Neural cell (in vitro differentiated cells): Measurements from ENCODE around the gene SRRM2. TPM values are rescaled to one million over a fixed set of nuclear protein-coding genes. Genes with fewer than 3 reads are reported as not detected.

Experiments
- H2AFZ ChIP-seq: fragments of 200-600, 300-800 bp; sonication (generic), shearing (Covaris generic); 2 replicates; pipeline ENCODE4 v1.6.0; 2014; ENCODE audit warnings: low read depth, mild to moderate bottlenecking, antibody characterized with exemption, low read length, moderate library complexity
- H3F3A ChIP-seq: fragments of 200-600 bp; shearing (Covaris generic); 2 replicates; pipeline ENCODE4 v1.6.1; 2016; ENCODE audit warnings: mild to moderate bottlenecking, moderate library complexity, mixed read lengths, antibody characterized with exemption, low read length; ENCODE audit not compliant: insufficient read depth, poor library complexity, severe bottlenecking
- H3K27ac ChIP-seq: fragments of 200-600, 300-800 bp; sonication (generic), shearing (Covaris generic); 2 replicates; pipeline ENCODE4 v1.5.1; 2014; ENCODE audit warnings: mild to moderate bottlenecking, low read length, moderate library complexity
- H3K27me3 ChIP-seq: fragments of 300-800, 200-600 bp; sonication (generic), shearing (Covaris generic); 2 replicates; pipeline ENCODE4 v1.6.0; 2014; ENCODE audit warnings: mild to moderate bottlenecking, low read depth, low read length, moderate library complexity; ENCODE audit not compliant: insufficient read depth
- H3K36me3 ChIP-seq: fragments of 300-800, 200-600 bp; sonication (generic), shearing (Covaris generic); 2 replicates; pipeline ENCODE4 v1.5.1; 2014; ENCODE audit warnings: mild to moderate bottlenecking, antibody characterized with exemption, low read length, moderate library complexity; ENCODE audit not compliant: insufficient read depth
- H3K4me2 ChIP-seq: fragments of 300-800, 200-600 bp; sonication (generic), shearing (Covaris generic); 2 replicates; pipeline ENCODE4 v1.6.0; 2014; ENCODE audit warnings: mild to moderate bottlenecking, low read length
- H3K4me3 ChIP-seq: fragments of 300-800, 200-600 bp; sonication (generic), shearing (Covaris generic); 2 replicates; pipeline ENCODE4 v1.5.1; 2014; ENCODE audit warnings: mild to moderate bottlenecking, low read length, moderate library complexity
- H3K79me2 ChIP-seq: fragments of 200-600 bp; shearing (Covaris generic); replicated peaks from 2 replicates; pipeline ENCODE4 v1.6.0; 2014; ENCODE audit warnings: mild to moderate bottlenecking, low read length, moderate library complexity; ENCODE audit not compliant: insufficient read depth
- H3K9ac ChIP-seq: fragments of 300-800, 200-600 bp; sonication (generic), shearing (Covaris generic); 2 replicates; pipeline ENCODE4 v1.6.1; 2016; ENCODE audit warnings: mild to moderate bottlenecking, low read length, mixed read lengths
- H3K9me2 ChIP-seq: fragments of 200-600 bp; shearing (Covaris generic); 2 replicates; pipeline ENCODE4 v1.6.1; 2016; ENCODE audit warnings: mild to moderate bottlenecking, low read length, mixed read lengths; ENCODE audit not compliant: insufficient read depth
- H3K9me3 ChIP-seq: fragments of 200-600, 300-800 bp; sonication (generic), shearing (Covaris generic); 2 replicates; pipeline ENCODE4 v1.6.1; 2016; ENCODE audit warnings: mild to moderate bottlenecking, mixed run types, low read length, moderate library complexity, mixed read lengths
- H4K20me1 ChIP-seq: fragments of 200-600 bp; shearing (Covaris generic); 2 replicates; pipeline ENCODE4 v1.6.1; 2016; ENCODE audit warnings: mild to moderate bottlenecking, mixed run types; ENCODE audit not compliant: insufficient read depth
- EP300 ChIP-seq: fragments of 450-650 bp; conservative IDR thresholded peaks from 2 replicates; pipeline ENCODE4 v1.6.1; 2014; ENCODE audit warnings: antibody characterized with exemption, mild to moderate bottlenecking, moderate library complexity; ENCODE audit not compliant: poor library complexity, severe bottlenecking
- EZH2 ChIP-seq: fragments of 200-600, 300-800 bp; shearing (Covaris generic), sonication (generic); IDR thresholded peaks from 2 replicates; pipeline ENCODE4 v1.6.1; 2014; ENCODE audit warnings: antibody characterized with exemption, low read length, borderline replicate concordance, mild to moderate bottlenecking; ENCODE audit not compliant: insufficient read depth, poor library complexity, severe bottlenecking
- MXI1 ChIP-seq: fragments of 450-650 bp; conservative IDR thresholded peaks from 2 replicates; pipeline ENCODE4 v1.6.1; 2014; ENCODE audit warnings: antibody characterized with exemption, mild to moderate bottlenecking; ENCODE audit not compliant: poor library complexity, severe bottlenecking
- POLR2AphosphoS5 ChIP-seq: IDR thresholded peaks from 2 replicates; pipeline ENCODE4 v1.6.1; 2012
- RAD21 ChIP-seq: fragments of 450-650 bp; conservative IDR thresholded peaks from 2 replicates; pipeline ENCODE4 v1.6.1; 2014; ENCODE audit warnings: antibody characterized with exemption, mild to moderate bottlenecking, moderate library complexity
- REST ChIP-seq: IDR thresholded peaks from 2 replicates; pipeline ENCODE4 v1.6.1; 2012; ENCODE audit warnings: borderline replicate concordance
- SMC3 ChIP-seq: fragments of 450-650 bp; conservative IDR thresholded peaks from 2 replicates; pipeline ENCODE4 v1.6.1; 2014; ENCODE audit warnings: antibody characterized with exemption, mild to moderate bottlenecking, moderate library complexity; ENCODE audit not compliant: poor library complexity
- TAF1 ChIP-seq: IDR thresholded peaks from 2 replicates; pipeline ENCODE4 v1.6.1; 2012; ENCODE audit warnings: low read depth
- polyA plus RNA-seq: library from polyadenylated mRNA; depleted of rRNA; stranded (reverse); fragments of >200 nt; gene quantifications from 2 replicates; pipeline ENCODE4 v1.2.3, GENCODE V29; 2014
- TF ChIP-seq, protein P1 (sequence below): fragments of 450-650 bp; IDR thresholded peaks from 2 replicates; pipeline ENCODE4 v1.5.1; 2014; ENCODE audit warnings: antibody characterized with exemption, mild to moderate bottlenecking, moderate library complexity; ENCODE audit not compliant: poor library complexity, severe bottlenecking

SRRM2 gene
- polyA plus RNA-seq, 1 donor from 2014 or later, result 40.0 TPM

- H3K9ac ChIP-seq, result no peak overlapping the region
- no peak overlapping the region for H2AFZ ChIP-seq
- no peaks in the 10 kb centered on the region for H3K9me3 ChIP-seq
- H3F3A ChIP-seq, result no peaks in the 10 kb centered on the region
- H3K27me3 ChIP-seq, result no peaks in the 10 kb centered on the region
- H3K79me2 ChIP-seq, result no peaks in the 10 kb centered on the region
- H3K36me3 ChIP-seq, result no peaks in the 10 kb centered on the region
- H3K9me2 ChIP-seq, result no peaks in the 10 kb centered on the region
- H3K4me2 ChIP-seq, result no peak overlapping the region
- H3K4me3 ChIP-seq, result no peak overlapping the region
- no peaks in the 10 kb centered on the region for H4K20me1 ChIP-seq
- H3K27ac ChIP-seq, result no peak overlapping the region
- TF ChIP-seq RAD21, result no peak
These were observed 14.5 kb upstream of the SRRM2 start for GRCh38 chr16:2737895-2738418.

DNA sequence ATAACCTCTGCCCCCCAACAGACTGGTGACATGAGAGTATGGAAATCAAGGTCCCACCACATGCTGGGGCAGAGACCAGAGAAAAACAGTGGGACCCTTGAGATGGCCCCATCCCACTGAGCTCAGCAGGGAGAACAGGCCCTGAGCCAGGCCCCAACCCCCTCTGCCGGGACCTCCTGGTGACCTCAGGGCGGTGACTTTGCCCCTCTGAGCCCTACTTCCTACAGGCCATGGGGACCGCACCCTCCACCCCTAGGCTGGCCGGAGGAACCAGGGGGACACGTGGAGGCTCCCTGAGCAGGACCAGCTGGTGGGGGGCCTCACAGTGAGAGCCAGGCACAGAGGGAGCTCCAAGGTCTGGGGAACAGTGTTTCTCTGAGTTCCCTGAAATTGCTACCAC lies 13.8 kb upstream of the SRRM2 start:
- Histone ChIP-seq H3K9ac (no peak overlapping the region), H3K9me3 (no peaks in the 10 kb centered on the region), H4K20me1 (no peaks in the 10 kb centered on the region), H3K27me3 (no peaks in the 10 kb centered on the region), H3K36me3 (no peaks in the 10 kb centered on the region), H3K27ac (no peak overlapping the region), H3K4me3 (no peak overlapping the region), H3K4me2 (no peak overlapping the region), H3K9me2 (no peaks in the 10 kb centered on the region), H3K79me2 (no peaks in the 10 kb centered on the region), H2AFZ (no peak overlapping the region), H3F3A (no peaks in the 10 kb centered on the region)
- TF ChIP-seq RAD21 (no peak), POLR2AphosphoS5 (no peak), REST (no peak), TAF1 (no peak), MXI1 (no peak), SMC3 (no peak), EZH2 (no peak), EP300 (no peak)
- TF ChIP-seq, protein P1, sequence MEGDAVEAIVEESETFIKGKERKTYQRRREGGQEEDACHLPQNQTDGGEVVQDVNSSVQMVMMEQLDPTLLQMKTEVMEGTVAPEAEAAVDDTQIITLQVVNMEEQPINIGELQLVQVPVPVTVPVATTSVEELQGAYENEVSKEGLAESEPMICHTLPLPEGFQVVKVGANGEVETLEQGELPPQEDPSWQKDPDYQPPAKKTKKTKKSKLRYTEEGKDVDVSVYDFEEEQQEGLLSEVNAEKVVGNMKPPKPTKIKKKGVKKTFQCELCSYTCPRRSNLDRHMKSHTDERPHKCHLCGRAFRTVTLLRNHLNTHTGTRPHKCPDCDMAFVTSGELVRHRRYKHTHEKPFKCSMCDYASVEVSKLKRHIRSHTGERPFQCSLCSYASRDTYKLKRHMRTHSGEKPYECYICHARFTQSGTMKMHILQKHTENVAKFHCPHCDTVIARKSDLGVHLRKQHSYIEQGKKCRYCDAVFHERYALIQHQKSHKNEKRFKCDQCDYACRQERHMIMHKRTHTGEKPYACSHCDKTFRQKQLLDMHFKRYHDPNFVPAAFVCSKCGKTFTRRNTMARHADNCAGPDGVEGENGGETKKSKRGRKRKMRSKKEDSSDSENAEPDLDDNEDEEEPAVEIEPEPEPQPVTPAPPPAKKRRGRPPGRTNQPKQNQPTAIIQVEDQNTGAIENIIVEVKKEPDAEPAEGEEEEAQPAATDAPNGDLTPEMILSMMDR, result no peak
